Measurements from ENCODE around the gene GEMIN2. TPM values are rescaled to one million over a fixed set of nuclear protein-coding genes. Genes with fewer than 3 reads are reported as not detected.
"Not testable (repeated sequence)": the region's sequence is repeated elsewhere in the genome, so short reads cannot be mapped to it uniquely, and the experiment has no call there.

Gene GEMIN2
- total RNA-seq, 2 experiments from 2014 or later: 25.8 to 26.4 TPM

- no peak overlapping the region for H3K4me3 Mint-ChIP-seq
- DNase-seq: no peak
- peak overlapping the region; percentile 39 for H3K27ac Mint-ChIP-seq
These were observed 31.3 kb downstream of the GEMIN2 start for GRCh38 chr14:39145266-39145966.

GRCh38 chr14:39154594-39155189, 40.6 kb downstream of the GEMIN2 start:
- Mint-ChIP-seq H3K27me3 (no peaks in the 10 kb centered on the region), H3K9me3 (no peaks in the 10 kb centered on the region), H3K27ac (no peak overlapping the region)

More at GRCh38 chr14:39145266-39145966, 31.3 kb downstream of the GEMIN2 start:
- no peaks in the 10 kb centered on the region for H3K4me1 Mint-ChIP-seq
- peaks cover 2% of the 10 kb centered on the region for H3K9me3 Mint-ChIP-seq
- no peaks in the 10 kb centered on the region for H3K27me3 Mint-ChIP-seq
- peaks cover 37% of the 10 kb centered on the region for H3K36me3 Mint-ChIP-seq

GRCh38 chr14:39157491-39157890, 43.4 kb downstream of the GEMIN2 start:
- H3K27me3 Mint-ChIP-seq: no peaks in the 10 kb centered on the region
- no peak for DNase-seq
- no peak overlapping the region for H3K4me3 Mint-ChIP-seq
- peaks cover 13% of the 10 kb centered on the region for H3K36me3 Mint-ChIP-seq
- H3K27ac Mint-ChIP-seq: no peak overlapping the region
- H3K9me3 Mint-ChIP-seq: no peaks in the 10 kb centered on the region
- peaks cover 13% of the 10 kb centered on the region for H3K4me1 Mint-ChIP-seq

More at GRCh38 chr14:39154594-39155189, 40.6 kb downstream of the GEMIN2 start:
- no peak for DNase-seq
- no peak overlapping the region for H3K4me3 Mint-ChIP-seq
- H3K4me1 Mint-ChIP-seq: no peaks in the 10 kb centered on the region
- peaks cover 15% of the 10 kb centered on the region for H3K36me3 Mint-ChIP-seq

GRCh38 chr14:39158222-39158858, 44.2 kb downstream of the GEMIN2 start:
- H3K36me3 Mint-ChIP-seq: peaks cover 14% of the 10 kb centered on the region
- no peak overlapping the region for H3K4me3 Mint-ChIP-seq
- no peak for DNase-seq
- peaks cover 17% of the 10 kb centered on the region for H3K4me1 Mint-ChIP-seq
- H3K9me3 Mint-ChIP-seq: no peaks in the 10 kb centered on the region
- H3K27me3 Mint-ChIP-seq: no peaks in the 10 kb centered on the region
- H3K27ac Mint-ChIP-seq: no peak overlapping the region

- peaks cover 19% of the 10 kb centered on the region for H3K4me1 Mint-ChIP-seq
- H3K27ac Mint-ChIP-seq: no peak overlapping the region
- no peaks in the 10 kb centered on the region for H3K27me3 Mint-ChIP-seq
- no peak for DNase-seq
- no peaks in the 10 kb centered on the region for H3K9me3 Mint-ChIP-seq
- H3K36me3 Mint-ChIP-seq: peaks cover 19% of the 10 kb centered on the region
- no peak overlapping the region for H3K4me3 Mint-ChIP-seq
These were observed 46.4 kb downstream of the GEMIN2 start for GRCh38 chr14:39160494-39160893.

GRCh38 chr14:39167797-39168320, 53.7 kb downstream of the GEMIN2 start:
- H3K4me1 Mint-ChIP-seq: peaks cover 29% of the 10 kb centered on the region
- peak overlapping the region; percentile 63 for H3K4me3 Mint-ChIP-seq
- peaks cover 15% of the 10 kb centered on the region for H3K36me3 Mint-ChIP-seq
- not testable (repeated sequence) for H3K27ac Mint-ChIP-seq, DNase-seq, H3K9me3 Mint-ChIP-seq, H3K27me3 Mint-ChIP-seq

GRCh38 chr14:39168591-39168990, 54.5 kb downstream of the GEMIN2 start:
- H3K27me3 Mint-ChIP-seq: no peaks in the 10 kb centered on the region
- H3K9me3 Mint-ChIP-seq: no peaks in the 10 kb centered on the region
- peak overlapping the region; percentile 46 for H3K4me3 Mint-ChIP-seq
- DNase-seq: no peak
- H3K36me3 Mint-ChIP-seq: peaks cover 12% of the 10 kb centered on the region
- H3K27ac Mint-ChIP-seq: no peak overlapping the region
- H3K4me1 Mint-ChIP-seq: peaks cover 31% of the 10 kb centered on the region

- peak overlapping the region; percentile 90 for H3K4me3 Mint-ChIP-seq
- peaks cover 8% of the 10 kb centered on the region for H3K36me3 Mint-ChIP-seq
- no peaks in the 10 kb centered on the region for H3K27me3 Mint-ChIP-seq
- no peak for DNase-seq
- H3K27ac Mint-ChIP-seq: peak overlapping the region; percentile 99
- H3K9me3 Mint-ChIP-seq: no peaks in the 10 kb centered on the region
- H3K4me1 Mint-ChIP-seq: peaks cover 37% of the 10 kb centered on the region
These were observed 55.4 kb downstream of the GEMIN2 start for GRCh38 chr14:39169541-39169900.

- no peaks in the 10 kb centered on the region for H3K9me3 Mint-ChIP-seq
- peaks cover 37% of the 10 kb centered on the region for H3K4me1 Mint-ChIP-seq
- H3K27me3 Mint-ChIP-seq: no peaks in the 10 kb centered on the region
- no peak for DNase-seq
- H3K27ac Mint-ChIP-seq: peak overlapping the region; percentile 69
- H3K4me3 Mint-ChIP-seq: peak overlapping the region; percentile 18
- H3K36me3 Mint-ChIP-seq: peaks cover 31% of the 10 kb centered on the region
These were observed 59.1 kb downstream of the GEMIN2 start for GRCh38 chr14:39173198-39173597.

GRCh38 chr14:39174560-39175444, 60.7 kb downstream of the GEMIN2 start, which contains the start of gene PNN:
Gene PNN, plus strand, starts transcription at chr14:39175254. Its CDS starts 26 bp downstream, at chr14:39175280.
- peaks cover 40% of the 10 kb centered on the region for H3K36me3 Mint-ChIP-seq
- H3K4me3 Mint-ChIP-seq: peak within 1 kb of the TSS; percentile 95
- peaks cover 37% of the 10 kb centered on the region for H3K4me1 Mint-ChIP-seq
- no peaks in the 10 kb centered on the region for H3K9me3 Mint-ChIP-seq
- H3K27ac Mint-ChIP-seq: peak within 1 kb of the TSS; percentile 97
- no peaks in the 10 kb centered on the region for H3K27me3 Mint-ChIP-seq
- DNase-seq: peak; percentile 96

- no peaks in the 10 kb centered on the region for H3K9me3 Mint-ChIP-seq
- no peaks in the 10 kb centered on the region for H3K27me3 Mint-ChIP-seq
- peak; percentile 56 for DNase-seq
- peak overlapping the region; percentile 97 for H3K27ac Mint-ChIP-seq
- peaks cover 37% of the 10 kb centered on the region for H3K4me1 Mint-ChIP-seq
- peaks cover 41% of the 10 kb centered on the region for H3K36me3 Mint-ChIP-seq
- H3K4me3 Mint-ChIP-seq: peak overlapping the region; percentile 95
These were observed 61.5 kb downstream of the GEMIN2 start for GRCh38 chr14:39175445-39176262.

GRCh38 chr14:39176263-39177167, 62.4 kb downstream of the GEMIN2 start:
- Mint-ChIP-seq H3K36me3 (peaks cover 41% of the 10 kb centered on the region), H3K27me3 (no peaks in the 10 kb centered on the region), H3K4me1 (peaks cover 33% of the 10 kb centered on the region), H3K4me3 (peak overlapping the region; percentile 95), H3K9me3 (no peaks in the 10 kb centered on the region), H3K27ac (peak overlapping the region; percentile 97)
- DNase-seq: no peak

- no peaks in the 10 kb centered on the region for H3K27me3 Mint-ChIP-seq
- peak overlapping the region; percentile 83 for H3K27ac Mint-ChIP-seq
- DNase-seq: no peak
- H3K9me3 Mint-ChIP-seq: no peaks in the 10 kb centered on the region
- peak overlapping the region; percentile 95 for H3K4me3 Mint-ChIP-seq
- H3K4me1 Mint-ChIP-seq: peaks cover 30% of the 10 kb centered on the region
- H3K36me3 Mint-ChIP-seq: peaks cover 41% of the 10 kb centered on the region
These were observed 63.0 kb downstream of the GEMIN2 start for GRCh38 chr14:39177168-39177545.
